Fibroblast of lung (primary cell): Measurements from ENCODE around the gene SCAMP5. TPM values are rescaled to one million over a fixed set of nuclear protein-coding genes. Genes with fewer than 3 reads are reported as not detected.

Experiments used
- DNase-seq, 2 donors: peaks; one replicate each; pipeline versions ENCODE4 v3.0.0 to v3.0.0-alpha.2; 2010; ENCODE audit warnings: low read depth in 2 of 2
- H2AFZ ChIP-seq: 2 replicates; pipeline ENCODE4 v1.5.1; 2012; ENCODE audit warnings: low read length, control low read depth, inconsistent platforms
- H3K27ac ChIP-seq: 2 replicates; pipeline ENCODE4 v1.5.1; 2011; ENCODE audit warnings: low read length, control low read depth; ENCODE audit not compliant: insufficient read depth
- H3K27me3 ChIP-seq: 2 replicates; pipeline ENCODE4 v1.5.1; 2011; ENCODE audit warnings: mild to moderate bottlenecking, low read length; ENCODE audit not compliant: control insufficient read depth, insufficient read depth
- H3K36me3 ChIP-seq: 2 replicates; pipeline ENCODE4 v1.5.1; 2011; ENCODE audit warnings: low read length; ENCODE audit not compliant: control insufficient read depth, insufficient read depth
- H3K4me1 ChIP-seq: 2 replicates; pipeline ENCODE4 v1.5.1; 2011; ENCODE audit warnings: low read length; ENCODE audit not compliant: control insufficient read depth, insufficient read depth; ENCODE audit errors: extremely low read depth
- H3K4me2 ChIP-seq: 2 replicates; pipeline ENCODE4 v1.5.1; 2011; ENCODE audit warnings: low read length, control low read depth; ENCODE audit not compliant: insufficient read depth; ENCODE audit errors: extremely low read depth
- H3K4me3 ChIP-seq, 4 experiments: fragments of 200-600 bp in 1 of 4; sonication (generic) in 1 of 4; replicated peaks in 1 of 4; 2 replicates each; pipeline ENCODE4 v1.5.1; 2011 to 2016; ENCODE audit warnings: low read length in 4 of 4, low read depth in 3 of 4, mild to moderate bottlenecking in 3 of 4, control low read depth in 2 of 4, inconsistent platforms in 1 of 4, mixed read lengths in 1 of 4; ENCODE audit not compliant: insufficient read depth in 1 of 4; ENCODE audit errors: control extremely low read depth in 1 of 4
- H3K79me2 ChIP-seq: 2 replicates; pipeline ENCODE4 v1.5.1; 2012; ENCODE audit warnings: mild to moderate bottlenecking, low read length, inconsistent platforms; ENCODE audit not compliant: control insufficient read depth, insufficient read depth
- H3K9ac ChIP-seq: 2 replicates; pipeline ENCODE4 v1.5.1; 2011; ENCODE audit warnings: mild to moderate bottlenecking, low read length, control low read depth; ENCODE audit not compliant: insufficient read depth
- H3K9me3 ChIP-seq: 2 replicates; pipeline ENCODE4 v1.5.1; 2012; ENCODE audit warnings: low read depth, low read length; ENCODE audit not compliant: control insufficient read depth, insufficient read depth
- H4K20me1 ChIP-seq: 2 replicates; pipeline ENCODE4 v1.5.1; 2011; ENCODE audit warnings: low read length; ENCODE audit not compliant: control insufficient read depth, insufficient read depth; ENCODE audit errors: extremely low read depth
- CTCF ChIP-seq, 2 donors: IDR thresholded peaks in 1 of 2; conservative IDR thresholded peaks in 1 of 2; 1 replicate in 1 of 2; 2 replicates in 1 of 2; pipeline ENCODE4 v1.5.1; 2011 to 2012; ENCODE audit warnings: low read length in 2 of 2, control low read depth in 1 of 2, inconsistent platforms in 1 of 2, low read depth in 1 of 2, mild to moderate bottlenecking in 1 of 2
- EZH2 ChIP-seq: IDR thresholded peaks from 2 replicates; pipeline ENCODE4 v1.5.1; 2012; ENCODE audit warnings: low read length, control low read depth, mild to moderate bottlenecking; ENCODE audit errors: missing control alignments
- polyA plus RNA-seq, 2 donors: library from polyadenylated mRNA; depleted of rRNA in 1 of 2; stranded (reverse) in 1 of 2; unstranded in 1 of 2; fragments of >200 nt; gene quantifications; 2 replicates each; pipeline ENCODE4 v1.2.1, GENCODE V29; 2011 to 2012; ENCODE audit warnings: missing spikeins in 1 of 2
- total RNA-seq: library from RNA; depleted of rRNA; stranded (reverse); fragments of >200 nt; gene quantifications from 2 replicates; pipeline ENCODE4 v1.2.1, GENCODE V29; 2014

Gene SCAMP5
- total and polyA plus RNA-seq, 2 donors (not counting 1 experiment from before 2014, with no cell fraction given): 0.50 to 0.93 TPM

GRCh38 chr15:75019916-75020315 is 24.6 kb downstream of the SCAMP5 start:
- Histone ChIP-seq H2AFZ (no peak overlapping the region), H3K27me3 (no peaks in the 10 kb centered on the region), H3K4me2 (no peak overlapping the region), H3K79me2 (peaks cover 8% of the 10 kb centered on the region), H3K4me1 (no peaks in the 10 kb centered on the region), H3K4me3 (no peak overlapping the region), H3K9ac (no peak overlapping the region), H3K9me3 (no peaks in the 10 kb centered on the region), H4K20me1 (no peaks in the 10 kb centered on the region), H3K27ac (no peak overlapping the region), H3K36me3 (no peaks in the 10 kb centered on the region)
- TF ChIP-seq CTCF (conservative IDR thresholded peaks at IDR 0.05 in 1 of 2, IDR thresholded peaks at IDR 0.05 in 1 of 2; ENCODE audit: low read depth in 1 of 2, low read length in 2 of 2): no peak
- TF ChIP-seq EZH2: no peak
- DNase-seq: no peak

- Histone ChIP-seq H3K36me3 (no peaks in the 10 kb centered on the region), H3K4me2 (no peak overlapping the region), H3K4me1 (no peaks in the 10 kb centered on the region), H3K27me3 (no peaks in the 10 kb centered on the region), H2AFZ (no peak overlapping the region), H3K4me3 (no peak overlapping the region), H3K27ac (no peak overlapping the region), H3K9ac (no peak overlapping the region), H3K9me3 (no peaks in the 10 kb centered on the region), H3K79me2 (peaks cover 8% of the 10 kb centered on the region), H4K20me1 (no peaks in the 10 kb centered on the region)
- no peak for TF ChIP-seq EZH2
- TF ChIP-seq CTCF (conservative IDR thresholded peaks at IDR 0.05 in 1 of 2, IDR thresholded peaks at IDR 0.05 in 1 of 2; ENCODE audit: low read depth in 1 of 2, low read length in 2 of 2): no peak
- DNase-seq: no peak
Measured at GRCh38 chr15:75021341-75021740, 26.0 kb downstream of the SCAMP5 start.

GRCh38 chr15:75022783-75023180 is 27.4 kb downstream of the SCAMP5 start:
- Histone ChIP-seq H2AFZ (no peak overlapping the region), H3K4me3 (no peak overlapping the region), H3K27ac (no peak overlapping the region), H3K36me3 (no peaks in the 10 kb centered on the region), H3K9me3 (no peaks in the 10 kb centered on the region), H4K20me1 (no peaks in the 10 kb centered on the region), H3K4me2 (no peak overlapping the region), H3K27me3 (no peaks in the 10 kb centered on the region), H3K9ac (no peak overlapping the region), H3K4me1 (no peaks in the 10 kb centered on the region), H3K79me2 (peaks cover 8% of the 10 kb centered on the region)
- DNase-seq: no peak
- TF ChIP-seq CTCF (conservative IDR thresholded peaks at IDR 0.05 in 1 of 2, IDR thresholded peaks at IDR 0.05 in 1 of 2; ENCODE audit: low read depth in 1 of 2, low read length in 2 of 2) (no peak), EZH2 (no peak)
